NCI-H524 treated with DMSO at 0.1 percent for 48 hours (cell line): ENCODE measurements around the gene INHA.

Experiments
- DNase-seq: peaks from one replicate; lab custom pipeline; 2025; lab: John Stamatoyannopoulos, UW

INHA gene

DNA sequence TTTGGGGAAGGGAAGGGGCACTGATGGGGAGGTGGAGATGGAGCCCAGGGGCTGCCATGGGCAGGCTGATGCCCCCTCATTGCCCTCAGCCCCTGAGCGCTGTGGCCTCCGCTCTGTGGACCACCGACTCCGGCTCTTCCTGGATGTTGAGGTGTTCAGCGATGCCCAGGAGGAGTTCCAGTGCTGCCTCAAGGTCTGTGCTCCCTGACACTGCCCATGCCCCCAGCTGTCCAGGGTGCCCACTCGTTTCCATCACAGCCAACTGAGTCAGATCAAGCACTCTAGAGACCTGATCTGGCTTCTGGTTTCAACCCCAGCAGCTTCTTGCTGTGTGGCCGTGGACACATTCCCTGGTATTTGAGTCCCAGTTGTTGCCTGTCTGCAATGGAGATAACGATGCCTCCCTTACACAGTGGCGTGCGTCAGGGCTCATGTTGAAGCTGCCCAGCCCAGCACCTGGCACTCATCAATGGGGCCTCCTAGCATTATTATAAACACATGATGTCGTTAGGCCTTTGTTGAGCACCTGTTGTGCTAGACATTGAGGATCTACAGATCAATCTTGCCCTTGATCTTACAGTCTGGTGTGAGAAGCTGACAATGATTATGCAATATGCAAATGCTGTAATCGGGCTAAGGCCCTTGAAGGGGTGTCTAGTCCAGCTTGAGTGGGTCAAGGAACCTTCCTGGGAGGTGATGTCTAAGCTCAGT lies 39.9 kb downstream of the INHA start:
- DNase-seq, result no peak

DNA sequence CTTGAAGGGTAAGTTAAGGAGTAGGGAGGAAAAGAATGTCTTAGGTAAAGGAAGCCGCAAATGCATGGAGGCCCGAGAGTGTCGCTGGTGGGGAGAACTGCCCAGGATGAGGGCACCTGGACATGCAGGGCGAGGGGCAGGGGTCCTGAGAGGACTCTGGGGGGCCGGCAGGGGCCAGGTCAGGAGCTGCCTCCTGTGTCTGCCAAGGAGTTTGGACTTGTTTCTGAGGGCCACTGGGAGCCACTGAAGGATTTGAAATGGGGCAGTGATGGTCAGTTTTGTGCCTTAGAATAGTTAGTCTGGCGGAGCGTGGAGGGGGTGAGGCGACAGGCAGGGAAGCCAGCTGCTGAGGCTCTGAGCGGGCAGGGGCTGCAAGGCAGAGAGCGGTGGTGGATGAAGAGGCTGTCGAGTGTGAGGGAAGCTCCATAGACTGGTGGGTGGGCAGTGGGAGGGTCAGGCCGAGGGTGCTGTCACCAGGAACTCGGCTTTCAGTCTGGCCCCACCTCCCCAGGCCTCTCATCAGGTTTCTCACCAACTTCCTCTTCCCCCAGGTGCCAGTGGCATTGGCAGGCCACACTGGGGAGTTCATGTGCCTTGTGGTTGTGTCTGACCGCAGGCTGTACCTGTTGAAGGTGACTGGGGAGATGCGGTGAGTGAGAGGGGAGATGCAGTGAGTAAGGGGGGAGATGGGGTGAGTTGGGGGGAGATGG lies 40.6 kb downstream of the INHA start:
- no peak for DNase-seq

DNA sequence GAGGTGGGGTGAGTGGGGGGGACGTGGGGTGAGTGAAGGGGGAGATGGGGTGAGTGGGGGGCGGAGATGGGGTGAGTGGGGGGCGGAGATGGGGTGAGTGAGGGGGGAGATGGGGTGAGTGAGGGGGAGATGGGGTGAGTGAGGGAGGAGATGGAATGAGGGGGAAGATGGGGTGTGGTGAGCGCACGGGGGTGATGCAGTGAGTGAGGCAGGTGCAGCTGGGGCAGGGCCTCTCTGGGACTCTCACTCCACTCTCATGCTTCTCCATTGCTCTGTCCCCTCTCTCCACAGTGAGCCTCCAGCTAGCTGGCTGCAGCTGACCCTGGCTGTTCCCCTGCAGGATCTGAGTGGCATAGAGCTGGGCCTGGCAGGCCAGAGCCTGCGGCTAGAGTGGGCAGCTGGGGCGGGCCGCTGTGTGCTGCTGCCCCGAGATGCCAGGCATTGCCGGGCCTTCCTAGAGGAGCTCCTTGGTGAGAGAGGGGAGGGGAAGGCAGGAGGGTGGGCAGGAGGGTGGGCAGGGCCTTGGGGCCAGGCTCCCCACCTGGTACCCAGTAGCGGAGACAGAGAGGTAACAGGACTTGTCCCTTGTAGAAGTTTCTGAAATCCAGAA lies 41.5 kb downstream of the INHA start:
- DNase-seq, result no peak

DNA sequence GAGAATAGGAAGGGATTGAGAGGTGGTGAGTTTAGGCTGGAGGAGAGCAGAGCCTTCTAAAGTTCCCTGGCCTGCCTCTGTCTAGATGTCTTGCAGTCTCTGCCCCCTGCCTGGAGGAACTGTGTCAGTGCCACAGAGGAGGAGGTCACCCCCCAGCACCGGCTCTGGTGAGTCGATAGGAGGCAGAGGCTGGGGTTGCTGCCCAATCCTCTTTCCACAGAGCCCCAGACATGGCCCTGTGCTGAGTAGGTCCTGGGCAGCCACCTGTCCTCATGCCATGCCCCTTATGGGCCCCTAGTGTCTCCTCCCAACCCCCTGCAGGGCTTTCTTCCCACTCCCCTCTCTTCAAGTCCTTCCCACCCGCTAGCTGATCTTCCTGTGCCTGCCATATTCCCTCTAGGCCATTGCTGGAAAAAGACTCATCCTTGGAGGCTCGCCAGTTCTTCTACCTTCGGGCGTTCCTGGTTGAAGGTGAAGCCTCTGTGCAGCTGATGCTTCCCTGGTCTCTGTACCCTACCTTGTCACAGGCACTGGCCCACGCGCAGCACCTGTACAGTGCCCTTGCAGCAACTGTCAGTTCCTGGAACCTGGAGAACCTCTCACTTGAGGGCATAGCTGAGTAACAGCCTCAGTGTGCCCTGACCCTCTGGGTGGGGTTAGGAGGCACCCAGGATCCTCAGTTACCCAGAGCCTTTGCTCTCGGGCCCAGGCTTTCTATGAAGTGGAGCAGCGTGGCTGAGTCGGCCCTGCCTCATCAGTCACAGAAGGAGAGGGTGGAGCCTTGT lies 42.2 kb downstream of the INHA start:
- DNase-seq, result no peak

DNA sequence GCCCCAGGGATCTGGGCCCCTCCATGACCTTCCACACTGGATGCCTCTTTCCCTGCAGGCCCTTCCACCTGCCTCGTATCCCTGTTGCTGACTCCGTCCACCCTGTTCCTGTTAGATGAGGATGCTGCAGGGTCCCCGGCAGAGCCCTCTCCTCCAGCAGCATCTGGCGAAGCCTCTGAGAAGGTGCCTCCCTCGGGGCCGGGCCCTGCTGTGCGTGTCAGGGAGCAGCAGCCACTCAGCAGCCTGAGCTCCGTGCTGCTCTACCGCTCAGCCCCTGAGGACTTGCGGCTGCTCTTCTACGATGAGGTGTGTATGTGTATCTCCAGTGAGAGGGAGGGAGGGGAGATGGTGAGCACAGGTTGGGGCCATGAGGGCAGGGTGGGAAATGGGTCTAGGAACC lies 42.9 kb downstream of the INHA start:
- no peak for DNase-seq

DNA sequence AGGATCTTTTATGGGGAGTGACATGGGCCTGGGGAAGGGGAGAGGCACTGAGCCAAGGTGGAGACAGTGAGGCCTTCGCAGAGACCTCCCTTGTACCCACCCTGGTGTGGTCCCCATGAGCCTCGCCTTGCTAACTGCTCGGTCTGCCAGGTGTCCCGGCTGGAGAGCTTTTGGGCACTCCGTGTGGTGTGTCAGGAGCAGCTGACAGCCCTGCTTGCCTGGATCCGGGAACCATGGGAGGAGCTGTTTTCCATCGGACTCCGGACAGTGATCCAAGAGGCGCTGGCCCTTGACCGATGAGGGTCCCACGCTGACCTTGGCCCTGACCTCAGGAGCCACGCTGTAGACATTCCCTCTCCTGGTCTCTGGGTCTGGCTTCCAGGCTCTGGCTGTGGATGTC lies 43.8 kb downstream of the INHA start:
- no peak for DNase-seq

DNA sequence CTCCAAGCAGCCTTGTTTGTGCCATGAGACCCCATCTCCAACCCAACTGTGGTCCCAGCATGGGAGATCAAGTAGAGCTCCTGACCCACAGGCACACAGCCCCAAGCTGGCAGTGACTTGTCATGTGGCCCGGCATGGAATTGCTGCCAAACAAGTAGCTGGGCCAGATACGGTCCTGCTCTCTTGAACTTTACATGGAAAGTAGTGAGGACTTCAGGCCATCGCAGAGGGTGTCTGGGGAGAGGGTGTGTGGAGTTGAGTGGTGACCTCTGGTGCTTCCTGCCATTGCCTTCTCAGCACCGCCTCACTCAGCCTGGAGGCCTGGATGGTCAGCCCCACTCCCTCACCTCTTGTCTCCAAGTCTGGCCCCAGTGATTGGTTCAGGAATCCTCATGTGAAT lies 44.4 kb downstream of the INHA start:
- DNase-seq, result no peak

DNA sequence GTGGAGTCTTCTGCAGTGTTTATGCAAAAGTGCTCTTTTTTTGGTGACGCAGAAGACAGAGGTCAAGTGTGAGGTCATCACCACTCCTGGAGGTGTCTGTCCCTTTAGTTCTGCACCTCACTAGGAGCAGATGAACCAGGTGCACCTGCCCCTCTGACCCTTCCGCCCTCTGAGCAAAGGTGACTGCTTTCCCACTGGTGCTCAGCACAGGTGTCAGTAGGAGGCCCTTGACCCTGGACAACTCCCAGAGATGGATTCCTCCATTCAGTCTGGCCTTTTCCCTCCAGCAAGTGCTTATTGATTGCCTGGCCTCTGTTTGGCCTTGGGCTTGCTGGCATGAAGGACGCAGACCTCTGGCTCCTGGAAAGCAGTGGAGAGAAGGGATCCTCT lies 46.6 kb downstream of the INHA start:
- no peak for DNase-seq

DNA sequence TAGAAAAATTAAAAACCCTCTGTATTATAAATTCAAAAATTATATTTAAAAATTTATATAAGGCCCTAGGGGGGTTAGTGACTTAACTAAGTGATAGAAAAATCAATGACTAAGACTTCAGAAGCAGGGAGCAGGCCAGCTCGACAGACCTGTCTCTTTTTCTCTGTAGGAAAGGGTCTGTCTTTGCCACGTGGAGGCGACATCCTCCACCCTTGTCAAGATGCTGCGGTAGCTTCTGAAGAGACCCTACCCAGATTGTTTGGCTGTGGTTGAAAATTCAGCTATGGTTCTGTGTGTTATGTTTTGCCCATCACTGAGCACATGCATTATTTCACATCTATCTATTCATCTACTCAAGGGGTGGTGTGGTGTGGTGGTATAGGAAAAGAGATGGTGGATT lies 47.1 kb downstream of the INHA start:
- no peak for DNase-seq

DNA sequence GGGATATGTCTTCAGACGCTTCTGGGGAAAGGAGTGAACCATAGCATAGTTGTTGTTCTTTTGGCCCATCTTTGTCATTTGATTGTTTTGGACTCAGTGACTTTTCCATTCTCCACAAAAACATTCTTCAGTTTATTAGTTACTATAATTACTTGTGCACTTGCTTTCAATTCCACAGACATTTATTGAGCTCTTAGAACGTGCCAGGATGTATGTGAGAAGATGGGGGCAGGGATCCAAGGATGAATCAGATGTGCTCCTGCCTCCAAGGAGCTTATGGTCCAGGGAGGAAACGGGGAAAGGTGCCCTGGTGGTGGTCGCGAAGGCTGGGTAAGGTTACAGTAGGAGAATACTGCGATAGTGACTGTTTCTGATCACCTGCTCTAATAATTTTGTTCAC lies 48.4 kb downstream of the INHA start:
- no peak for DNase-seq

DNA sequence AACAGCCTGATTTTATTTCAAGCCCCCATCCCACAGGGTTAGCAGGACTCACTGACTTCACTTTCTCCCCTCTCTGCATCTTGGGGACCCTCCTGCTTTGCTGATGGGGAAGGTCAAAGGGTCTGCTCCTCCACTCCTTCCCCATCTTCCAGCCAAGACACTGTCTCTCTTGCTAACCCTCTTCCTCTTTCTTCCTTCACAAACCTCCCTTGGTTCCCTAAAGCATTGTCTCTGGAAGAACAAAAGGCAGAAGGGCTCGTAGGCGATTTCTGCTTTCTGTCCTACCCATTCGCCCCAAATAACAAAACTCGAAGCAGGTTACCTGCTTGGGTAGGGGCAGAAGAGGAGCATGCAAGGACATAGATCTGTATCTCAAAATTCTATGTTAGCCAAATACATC lies 49.8 kb downstream of the INHA start:
- DNase-seq, result no peak

DNA sequence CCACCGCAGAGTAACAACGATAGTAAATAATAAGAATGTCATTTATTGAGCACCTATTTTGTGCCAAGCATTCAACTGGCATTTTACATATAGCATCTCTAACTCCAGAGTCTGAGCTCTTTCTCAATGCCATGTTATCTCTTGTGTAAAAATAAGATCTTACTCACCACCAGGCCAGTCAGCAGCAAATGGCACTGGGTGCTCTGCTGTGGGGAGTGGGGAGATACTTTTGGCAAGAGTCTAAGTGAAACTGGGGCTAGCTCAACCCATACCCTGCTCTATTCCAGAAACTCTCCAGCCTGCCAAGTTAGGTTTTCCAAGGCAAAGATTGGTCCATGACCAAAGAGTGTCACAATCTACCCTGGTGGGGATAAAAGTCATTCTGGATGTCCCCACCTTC lies 50.4 kb downstream of the INHA start:
- DNase-seq, result no peak

DNA sequence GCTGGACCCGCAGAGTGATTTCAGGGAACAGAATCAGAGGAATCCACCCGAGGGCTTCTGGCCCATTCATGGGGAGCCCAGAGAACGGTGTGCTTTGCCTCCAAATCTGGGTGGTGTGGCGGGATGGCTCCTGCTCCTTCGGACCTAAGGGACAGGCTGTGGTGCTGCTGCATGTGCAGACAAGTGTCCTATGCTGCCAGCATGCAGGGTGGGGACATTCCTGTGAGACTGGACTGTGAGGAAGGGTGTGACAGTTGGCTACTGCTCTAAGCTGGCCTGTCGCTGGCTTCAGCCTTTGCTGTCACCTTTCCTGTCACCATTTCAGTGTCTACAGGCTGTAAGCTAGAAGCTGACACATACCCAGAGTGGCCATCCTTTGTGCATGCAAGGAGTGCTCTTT lies 52.5 kb downstream of the INHA start:
- DNase-seq, result no peak

DNA sequence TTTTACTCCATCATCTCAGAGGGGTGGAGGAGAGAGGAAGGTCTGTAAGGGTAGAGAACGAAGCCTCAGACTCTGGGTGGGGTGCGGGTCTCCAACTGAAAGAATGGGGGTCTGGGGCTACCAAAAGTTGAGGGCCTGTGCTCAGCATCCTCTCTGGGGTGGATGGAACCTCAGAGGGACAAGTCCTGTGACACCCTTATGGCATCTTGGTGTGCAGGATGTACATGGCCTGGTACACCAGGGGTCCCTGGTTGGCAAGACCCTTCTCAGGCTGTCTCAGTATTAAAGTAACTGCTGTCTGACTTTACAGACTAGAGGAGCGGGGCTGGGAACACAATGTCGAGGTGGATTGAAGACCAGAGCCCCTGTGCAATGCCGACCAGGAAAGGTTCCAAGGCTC lies 53.1 kb downstream of the INHA start:
- DNase-seq, result no peak
